T-helper 1 cell treated with Interleukin-12 subunit alpha and Interleukin-12 subunit beta and Interleukin-4 antibody, amounts not matched to agents 30 μg/mL and 1 μg/mL, for 36 hours (primary cell): ENCODE measurements around the gene DUSP8.
A peak's percentile ranks its signal among the peaks of the same experiment; 100 is the strongest.

Experiments used
- H3K27ac Mint-ChIP-seq: one replicate; pipeline ENCODE4 v1.8.0; 2021; ENCODE audit warnings: mild to moderate bottlenecking, mixed read lengths
- H3K27me3 Mint-ChIP-seq: one replicate; pipeline ENCODE4 v1.8.0; 2021; ENCODE audit warnings: low read depth, mixed read lengths
- H3K36me3 Mint-ChIP-seq: one replicate; pipeline ENCODE4 v1.8.0; 2021; ENCODE audit warnings: low read depth, mixed read lengths
- H3K4me1 Mint-ChIP-seq: one replicate; pipeline ENCODE4 v1.8.0; 2021; ENCODE audit warnings: low read depth, mixed read lengths
- H3K4me3 Mint-ChIP-seq: one replicate; pipeline ENCODE4 v1.8.0; 2021; ENCODE audit warnings: mild to moderate bottlenecking, moderate library complexity, mixed read lengths
- H3K9me3 Mint-ChIP-seq: one replicate; pipeline ENCODE4 v1.8.0; 2021; ENCODE audit warnings: mixed read lengths

The DUSP8 gene

DNA sequence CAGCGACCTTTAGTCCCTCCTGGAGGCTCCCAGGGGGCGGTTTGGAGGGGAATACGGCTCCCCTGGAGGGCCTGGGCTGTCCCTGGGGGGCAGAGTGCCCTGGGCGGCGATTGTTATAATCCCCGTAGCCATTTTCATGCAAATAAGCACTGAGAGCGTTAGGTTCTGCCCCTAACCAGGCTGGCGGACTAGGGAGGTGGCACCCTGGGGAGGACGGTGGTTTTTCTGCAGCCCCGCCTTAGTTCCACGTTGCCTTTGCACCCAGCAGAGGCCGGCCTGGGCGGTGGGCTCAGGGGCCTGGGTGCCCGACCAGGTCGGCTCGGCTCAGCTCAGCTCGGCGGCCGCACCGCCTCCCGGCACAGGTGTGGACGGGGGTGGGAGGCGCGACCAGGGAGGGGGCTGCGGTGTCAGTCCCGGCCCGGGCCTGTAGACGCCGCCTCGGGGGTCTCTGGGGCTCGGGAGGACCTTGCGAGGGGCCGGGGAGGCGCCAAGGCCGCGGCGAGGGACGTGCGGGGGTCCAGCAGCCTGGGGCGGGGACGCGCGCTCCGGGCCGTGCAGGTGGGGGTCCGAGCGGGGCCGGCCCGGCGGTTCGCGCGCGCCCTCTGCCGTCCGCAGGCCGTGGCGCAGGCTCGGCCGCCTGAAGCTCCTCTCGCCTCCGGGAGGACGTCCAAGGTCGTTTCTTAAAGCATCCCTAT is 2.3 kb upstream of the DUSP8 start:
- Mint-ChIP-seq H3K36me3 (no peaks in the 10 kb centered on the region), H3K4me1 (peaks cover 6% of the 10 kb centered on the region), H3K4me3 (peak overlapping the region; percentile 14)

GRCh38 chr11:1573903-1574237 is 1.8 kb upstream of the DUSP8 start:
- Mint-ChIP-seq H3K4me1 (peaks cover 6% of the 10 kb centered on the region), H3K4me3 (peak overlapping the region; percentile 28), H3K9me3 (peaks cover 9% of the 10 kb centered on the region), H3K36me3 (no peaks in the 10 kb centered on the region), H3K27me3 (peaks cover 45% of the 10 kb centered on the region), H3K27ac (no peak overlapping the region)

More for the DNA sequence above, 2.3 kb upstream of the DUSP8 start:
- no peak overlapping the region for H3K27ac Mint-ChIP-seq
- H3K9me3 Mint-ChIP-seq: peaks cover 11% of the 10 kb centered on the region
- peaks cover 43% of the 10 kb centered on the region for H3K27me3 Mint-ChIP-seq

- no peaks in the 10 kb centered on the region for H3K36me3 Mint-ChIP-seq
- H3K4me1 Mint-ChIP-seq: peaks cover 6% of the 10 kb centered on the region
- peaks cover 3% of the 10 kb centered on the region for H3K9me3 Mint-ChIP-seq
- peaks cover 44% of the 10 kb centered on the region for H3K27me3 Mint-ChIP-seq
- H3K27ac Mint-ChIP-seq: peak overlapping the region; percentile 36
- peak overlapping the region; percentile 28 for H3K4me3 Mint-ChIP-seq
Measured at GRCh38 chr11:1573077-1573902, 1.2 kb upstream of the DUSP8 start.

DNA sequence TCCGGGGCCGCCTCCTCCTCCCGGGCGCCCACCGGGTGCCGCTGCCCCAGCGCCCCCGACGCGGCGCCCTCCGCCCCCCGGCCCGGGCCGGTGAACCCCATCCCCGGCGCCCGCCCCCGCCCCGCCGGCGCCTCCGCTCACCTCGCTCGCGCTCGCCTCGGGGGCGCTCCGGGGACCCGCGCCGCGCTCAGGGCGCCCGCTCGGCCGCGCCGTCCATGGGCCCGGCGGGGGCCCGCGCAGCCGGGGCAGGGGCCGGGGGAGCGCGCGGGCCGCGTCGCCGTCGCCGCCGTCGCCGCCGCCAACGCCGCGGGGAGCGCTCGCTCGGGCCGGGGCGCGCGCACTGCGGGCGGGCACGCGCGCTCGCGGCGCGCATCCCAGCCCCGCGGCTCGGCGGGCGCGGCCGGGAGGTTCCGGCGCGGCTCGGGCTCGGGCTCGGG is 293 bp downstream of the DUSP8 start:
- no peak overlapping the region for H3K27ac Mint-ChIP-seq
- peaks cover 39% of the 10 kb centered on the region for H3K27me3 Mint-ChIP-seq
- H3K9me3 Mint-ChIP-seq: no peaks in the 10 kb centered on the region
- H3K4me1 Mint-ChIP-seq: peaks cover 6% of the 10 kb centered on the region
- no peaks in the 10 kb centered on the region for H3K36me3 Mint-ChIP-seq
- H3K4me3 Mint-ChIP-seq: no peak overlapping the region

GRCh38 chr11:1570896-1571759 is 943 bp downstream of the DUSP8 start:
- H3K9me3 Mint-ChIP-seq: no peaks in the 10 kb centered on the region
- peaks cover 6% of the 10 kb centered on the region for H3K4me1 Mint-ChIP-seq
- peak overlapping the region; percentile 59 for H3K27ac Mint-ChIP-seq
- peaks cover 36% of the 10 kb centered on the region for H3K27me3 Mint-ChIP-seq
- no peaks in the 10 kb centered on the region for H3K36me3 Mint-ChIP-seq
- H3K4me3 Mint-ChIP-seq: peak overlapping the region; percentile 60

GRCh38 chr11:1570531-1570895 is 1.6 kb downstream of the DUSP8 start:
- Mint-ChIP-seq H3K27me3 (peaks cover 31% of the 10 kb centered on the region), H3K4me1 (peaks cover 6% of the 10 kb centered on the region), H3K9me3 (no peaks in the 10 kb centered on the region), H3K4me3 (peak overlapping the region; percentile 60), H3K27ac (peak overlapping the region; percentile 59), H3K36me3 (no peaks in the 10 kb centered on the region)

GRCh38 chr11:1570001-1570453 is 2.0 kb downstream of the DUSP8 start:
- Mint-ChIP-seq H3K4me3 (no peak overlapping the region), H3K27ac (no peak overlapping the region), H3K27me3 (peaks cover 26% of the 10 kb centered on the region)

GRCh38 chr11:1569251-1569780 is 2.8 kb downstream of the DUSP8 start:
- no peaks in the 10 kb centered on the region for H3K36me3 Mint-ChIP-seq
- no peak overlapping the region for H3K27ac Mint-ChIP-seq
- peaks cover 4% of the 10 kb centered on the region for H3K4me1 Mint-ChIP-seq
- peaks cover 23% of the 10 kb centered on the region for H3K27me3 Mint-ChIP-seq
- H3K4me3 Mint-ChIP-seq: no peak overlapping the region
- H3K9me3 Mint-ChIP-seq: no peaks in the 10 kb centered on the region

More at GRCh38 chr11:1570001-1570453, 2.0 kb downstream of the DUSP8 start:
- no peaks in the 10 kb centered on the region for H3K36me3 Mint-ChIP-seq
- H3K9me3 Mint-ChIP-seq: no peaks in the 10 kb centered on the region
- peaks cover 5% of the 10 kb centered on the region for H3K4me1 Mint-ChIP-seq

- no peak overlapping the region for H3K4me3 Mint-ChIP-seq
- H3K9me3 Mint-ChIP-seq: no peaks in the 10 kb centered on the region
- H3K36me3 Mint-ChIP-seq: no peaks in the 10 kb centered on the region
- H3K27me3 Mint-ChIP-seq: peaks cover 17% of the 10 kb centered on the region
- H3K27ac Mint-ChIP-seq: no peak overlapping the region
- peaks cover 2% of the 10 kb centered on the region for H3K4me1 Mint-ChIP-seq
Measured at GRCh38 chr11:1568441-1568911, 3.6 kb downstream of the DUSP8 start.

GRCh38 chr11:1567721-1568100 is 4.4 kb downstream of the DUSP8 start:
- Mint-ChIP-seq H3K4me1 (no peaks in the 10 kb centered on the region), H3K27ac (no peak overlapping the region), H3K9me3 (no peaks in the 10 kb centered on the region), H3K27me3 (peaks cover 15% of the 10 kb centered on the region), H3K4me3 (no peak overlapping the region), H3K36me3 (no peaks in the 10 kb centered on the region)

DNA sequence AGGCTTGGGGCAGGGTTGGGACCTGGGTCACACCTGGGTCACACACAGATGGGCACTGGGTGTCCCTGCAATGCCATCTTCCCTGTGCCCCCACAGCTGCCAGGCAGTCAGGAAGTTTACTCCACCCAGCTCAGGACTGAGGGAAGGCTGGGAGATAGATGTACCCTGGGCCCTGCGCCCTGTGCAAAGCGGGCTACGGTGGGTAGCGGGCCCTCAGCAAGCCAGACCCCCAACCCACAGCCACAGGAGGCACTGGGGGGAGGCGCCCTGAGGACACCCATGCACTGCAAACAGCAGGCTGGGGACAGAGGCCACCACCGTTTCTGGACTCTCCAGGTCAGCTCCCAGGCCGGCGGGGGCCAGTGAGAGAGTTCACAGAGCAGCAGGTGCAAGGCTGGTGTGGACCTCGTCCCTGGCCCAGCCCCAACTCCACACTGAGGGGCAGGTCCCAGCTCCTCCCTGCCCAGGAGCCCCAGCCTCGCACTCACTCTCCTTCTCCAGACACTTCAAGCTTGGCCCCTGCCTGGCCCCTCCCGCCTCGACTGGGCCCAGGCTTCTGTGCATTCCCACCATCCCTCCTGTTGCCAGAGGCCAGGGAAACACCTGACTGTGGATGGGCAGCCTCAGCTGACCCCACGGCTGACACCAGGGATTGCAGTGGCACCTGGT is 4.9 kb downstream of the DUSP8 start:
- no peak overlapping the region for H3K27ac Mint-ChIP-seq
- H3K27me3 Mint-ChIP-seq: peaks cover 15% of the 10 kb centered on the region
- H3K4me3 Mint-ChIP-seq: no peak overlapping the region
- no peaks in the 10 kb centered on the region for H3K36me3 Mint-ChIP-seq
- no peaks in the 10 kb centered on the region for H3K9me3 Mint-ChIP-seq
- H3K4me1 Mint-ChIP-seq: no peaks in the 10 kb centered on the region

GRCh38 chr11:1566381-1567051 is 5.6 kb downstream of the DUSP8 start:
- Mint-ChIP-seq H3K27me3 (peaks cover 15% of the 10 kb centered on the region), H3K4me1 (no peaks in the 10 kb centered on the region), H3K36me3 (no peaks in the 10 kb centered on the region), H3K4me3 (no peak overlapping the region), H3K9me3 (no peaks in the 10 kb centered on the region), H3K27ac (no peak overlapping the region)

- Mint-ChIP-seq H3K4me3 (no peak overlapping the region), H3K4me1 (no peaks in the 10 kb centered on the region), H3K9me3 (no peaks in the 10 kb centered on the region), H3K27ac (no peak overlapping the region), H3K36me3 (no peaks in the 10 kb centered on the region), H3K27me3 (peaks cover 14% of the 10 kb centered on the region)
Measured at GRCh38 chr11:1565904-1566247, 6.2 kb downstream of the DUSP8 start.
